NT2/D1 (cell line): ENCODE results near the gene SCD5.

ENCODE experiments used
- DNase-seq: peaks from one replicate; pipeline ENCODE4 v3.0.0-alpha.2; 2011; ENCODE audit warnings: low read depth, low spot score
- H3K27me3 ChIP-seq: 2 replicates; pipeline ENCODE4 v1.6.0; 2011; ENCODE audit warnings: mild to moderate bottlenecking; ENCODE audit not compliant: insufficient read length, insufficient read depth
- H3K36me3 ChIP-seq: 2 replicates; pipeline ENCODE4 v1.6.1; 2011; ENCODE audit warnings: mild to moderate bottlenecking, low read length, mixed read lengths; ENCODE audit not compliant: insufficient read depth, insufficient read length
- H3K4me1 ChIP-seq: 2 replicates; pipeline ENCODE4 v1.5.1; 2011; ENCODE audit not compliant: insufficient read depth, insufficient read length
- H3K4me3 ChIP-seq: 2 replicates; pipeline ENCODE4 v1.5.1; 2011; ENCODE audit warnings: low read depth; ENCODE audit not compliant: insufficient read length
- H3K9ac ChIP-seq: 2 replicates; pipeline ENCODE4 v1.6.0; 2011; ENCODE audit warnings: low read depth; ENCODE audit not compliant: insufficient read length
- H3K9me3 ChIP-seq: 2 replicates; pipeline ENCODE4 v1.5.1; 2011; ENCODE audit warnings: mild to moderate bottlenecking, low read length; ENCODE audit not compliant: insufficient read depth
- SUZ12 ChIP-seq: IDR thresholded peaks from 2 replicates; pipeline ENCODE4 v1.6.1; 2011; ENCODE audit not compliant: insufficient read length, insufficient read depth; ENCODE audit errors: extremely low read depth
- YY1 ChIP-seq: IDR thresholded peaks from 2 replicates; pipeline ENCODE4 v1.6.1; 2011; ENCODE audit not compliant: insufficient read length, insufficient read depth
- ZNF274 ChIP-seq: IDR thresholded peaks from 2 replicates; pipeline ENCODE4 v1.6.1; 2011; ENCODE audit warnings: mild to moderate bottlenecking, low read depth, low read length

The SCD5 gene

DNA sequence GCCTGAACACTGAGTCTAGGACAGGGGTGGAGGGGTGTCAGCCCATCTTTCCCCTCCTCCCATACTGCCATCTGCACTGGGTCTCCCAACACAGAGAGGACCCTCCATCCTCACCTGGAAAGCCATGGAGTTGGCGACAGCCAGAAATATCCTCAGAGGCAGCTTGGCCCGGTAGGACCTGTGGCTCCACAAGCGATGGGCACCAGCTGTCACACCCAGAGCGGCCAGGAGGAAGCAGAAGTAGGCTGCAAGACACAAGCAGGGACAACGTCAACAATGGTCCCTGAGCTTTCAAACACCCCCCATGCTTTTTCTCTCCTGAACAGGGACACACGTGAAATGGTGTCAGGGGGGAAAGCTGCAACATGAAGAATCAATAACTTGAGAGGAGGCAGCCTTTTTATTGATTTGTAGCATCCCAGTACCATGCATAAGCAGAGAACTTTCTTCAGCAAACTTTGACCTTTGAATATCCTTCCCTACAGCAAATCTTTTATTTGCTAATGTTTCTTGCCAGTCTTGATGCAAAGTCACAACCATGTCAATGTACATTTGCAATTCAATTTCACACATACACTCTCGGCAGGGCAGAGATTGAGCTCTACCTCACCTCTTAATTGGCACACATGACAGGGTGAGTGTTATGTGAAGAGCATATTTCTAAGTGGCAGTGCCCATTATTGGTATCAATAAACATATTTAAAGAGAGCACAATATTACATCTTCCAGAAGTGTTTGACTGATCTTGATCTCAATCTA is 93.2 kb downstream of the SCD5 start:
- H3K9me3 ChIP-seq, result no peaks in the 10 kb centered on the region
- no peak for DNase-seq
- peaks cover 2% of the 10 kb centered on the region for H3K4me1 ChIP-seq
- TF ChIP-seq SUZ12, result no peak
- H3K9ac ChIP-seq, result no peak overlapping the region
- no peak overlapping the region for H3K4me3 ChIP-seq
- no peaks in the 10 kb centered on the region for H3K27me3 ChIP-seq
- H3K36me3 ChIP-seq, result no peaks in the 10 kb centered on the region

DNA sequence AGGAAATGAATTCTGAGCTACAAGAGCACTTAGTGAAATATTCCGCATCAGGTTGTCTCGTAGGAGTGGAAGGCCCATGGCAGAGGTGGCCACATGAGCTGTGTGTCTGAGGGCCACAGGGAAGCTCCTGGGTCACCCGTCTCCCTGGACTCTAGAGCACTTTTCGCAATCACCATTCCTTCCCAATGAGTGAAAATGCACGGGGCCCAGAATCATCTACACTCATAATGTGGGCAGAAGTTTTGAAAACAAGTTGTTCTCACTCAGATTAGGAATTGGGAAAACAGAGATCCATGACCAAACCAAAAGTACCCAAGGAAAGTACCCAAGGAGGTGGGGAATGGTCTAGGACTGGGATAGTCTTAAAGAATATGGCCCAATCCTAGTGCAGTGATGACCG is 94.4 kb downstream of the SCD5 start:
- no peak overlapping the region for H3K9ac ChIP-seq
- DNase-seq, result no peak
- peaks cover 2% of the 10 kb centered on the region for H3K4me1 ChIP-seq
- TF ChIP-seq ZNF274 (no peak), SUZ12 (no peak), YY1 (no peak)
- H3K9me3 ChIP-seq, result no peaks in the 10 kb centered on the region
- no peaks in the 10 kb centered on the region for H3K36me3 ChIP-seq
- no peaks in the 10 kb centered on the region for H3K27me3 ChIP-seq
- no peak overlapping the region for H3K4me3 ChIP-seq

DNA sequence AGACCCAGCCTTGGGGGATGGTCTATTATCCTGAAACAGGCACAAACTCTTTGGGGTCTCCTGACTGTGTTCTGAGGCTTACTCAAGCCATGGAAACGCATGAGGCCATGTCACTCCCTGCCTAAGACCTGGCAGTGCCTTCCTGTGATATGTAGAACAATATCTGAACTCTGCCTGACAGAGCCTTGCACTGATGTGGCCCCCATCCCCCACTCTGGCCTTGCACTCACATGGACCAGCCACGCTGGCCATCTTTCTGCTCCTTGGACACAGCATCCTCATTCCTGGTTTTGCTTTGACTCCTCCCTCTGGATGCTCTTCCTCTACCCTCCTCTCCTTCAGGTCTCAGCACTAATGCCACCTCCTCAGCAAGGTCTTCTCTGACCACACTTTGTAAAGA is 100.2 kb downstream of the SCD5 start:
- Histone ChIP-seq H3K9ac (no peak overlapping the region), H3K4me1 (no peaks in the 10 kb centered on the region), H3K9me3 (no peaks in the 10 kb centered on the region), H3K36me3 (no peaks in the 10 kb centered on the region), H3K27me3 (no peaks in the 10 kb centered on the region), H3K4me3 (no peak overlapping the region)
- TF ChIP-seq YY1, result no peak
- no peak for TF ChIP-seq ZNF274
- no peak for TF ChIP-seq SUZ12
- DNase-seq, result no peak

DNA sequence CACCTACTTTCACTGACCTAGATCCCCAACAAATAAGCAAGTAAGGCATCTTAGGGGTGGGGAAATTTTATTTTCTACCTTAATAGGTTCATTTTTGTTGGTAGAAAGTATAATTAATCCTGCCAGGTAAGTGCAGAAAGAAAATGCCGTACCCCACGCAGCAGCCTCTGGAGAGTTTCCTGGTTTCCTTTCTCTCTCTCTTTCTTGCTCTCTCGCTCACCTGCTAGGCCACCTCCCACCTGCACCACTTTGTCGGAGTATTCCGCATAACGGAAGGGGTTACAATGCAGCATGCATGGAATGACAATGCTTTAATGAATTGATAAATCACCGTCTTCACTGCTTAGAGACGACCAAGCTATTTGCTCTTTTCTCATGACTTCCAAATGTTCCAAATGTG is 101.0 kb downstream of the SCD5 start:
- Histone ChIP-seq H3K36me3 (no peaks in the 10 kb centered on the region), H3K4me3 (no peak overlapping the region), H3K4me1 (no peaks in the 10 kb centered on the region)

DNA sequence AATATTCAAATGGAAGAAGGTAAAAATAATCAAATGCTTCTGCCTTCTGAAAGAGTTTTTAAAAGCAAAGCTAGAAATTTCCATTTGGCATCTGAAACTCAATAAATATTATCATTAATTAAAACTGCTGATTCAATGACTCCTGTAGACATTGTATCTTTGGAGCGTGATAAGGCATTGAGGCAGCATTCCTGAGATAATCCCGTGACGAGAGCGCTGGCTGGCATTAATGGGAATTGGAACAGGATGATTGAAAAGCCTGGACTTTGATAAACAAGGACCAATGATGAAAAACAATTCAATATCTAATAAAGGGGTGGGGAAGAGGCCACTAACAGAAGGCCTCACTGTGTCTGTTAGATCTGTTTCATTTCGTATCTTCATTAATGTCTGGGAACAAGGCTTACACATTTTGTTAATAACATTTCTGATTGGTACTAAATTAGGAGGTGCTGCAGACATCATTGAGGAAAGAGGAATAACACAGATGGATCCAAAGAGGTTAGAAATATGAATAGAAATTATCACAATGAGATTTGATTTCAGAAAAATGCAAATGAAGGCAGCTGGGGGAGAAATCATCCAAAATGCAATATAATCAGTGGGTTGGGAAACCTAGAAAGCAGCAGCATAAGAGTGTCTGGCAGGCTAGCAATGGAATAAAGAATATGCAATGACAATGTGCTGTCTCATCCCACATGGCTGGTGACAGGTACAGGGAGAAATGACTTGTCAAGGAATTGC is 102.3 kb downstream of the SCD5 start:
- no peak overlapping the region for H3K9ac ChIP-seq
- no peaks in the 10 kb centered on the region for H3K9me3 ChIP-seq
- H3K4me3 ChIP-seq, result no peak overlapping the region
- H3K36me3 ChIP-seq, result no peaks in the 10 kb centered on the region
- H3K27me3 ChIP-seq, result no peaks in the 10 kb centered on the region
- H3K4me1 ChIP-seq, result no peaks in the 10 kb centered on the region
- TF ChIP-seq ZNF274, result no peak
- no peak for TF ChIP-seq SUZ12
- TF ChIP-seq YY1, result no peak
- no peak for DNase-seq

More for the DNA sequence above, 101.0 kb downstream of the SCD5 start:
- no peaks in the 10 kb centered on the region for H3K27me3 ChIP-seq
- TF ChIP-seq YY1 (no peak), ZNF274 (no peak), SUZ12 (no peak)
- no peak overlapping the region for H3K9ac ChIP-seq
- DNase-seq, result no peak
- no peaks in the 10 kb centered on the region for H3K9me3 ChIP-seq

DNA sequence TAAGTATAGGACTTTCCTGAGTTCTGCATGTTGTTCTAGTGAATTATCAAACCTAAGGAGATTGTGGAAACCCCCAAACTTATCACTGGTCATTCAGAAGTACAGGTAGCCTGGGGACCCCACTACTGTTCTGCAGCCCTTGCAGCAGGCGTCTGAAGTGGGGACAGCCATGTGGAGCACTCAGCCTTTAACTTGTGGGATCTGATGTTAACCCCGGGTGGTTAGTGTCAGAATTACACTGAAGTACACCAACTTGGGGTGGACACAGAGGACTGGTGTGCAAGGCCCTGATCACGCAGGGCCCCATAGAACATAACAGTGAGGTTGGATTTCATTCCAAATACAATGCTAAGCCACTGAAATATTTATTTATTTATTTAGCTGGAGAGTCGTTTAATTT is 103.7 kb downstream of the SCD5 start:
- no peaks in the 10 kb centered on the region for H3K4me1 ChIP-seq
- H3K9ac ChIP-seq, result no peak overlapping the region
- no peaks in the 10 kb centered on the region for H3K9me3 ChIP-seq
- no peaks in the 10 kb centered on the region for H3K36me3 ChIP-seq
- no peak for TF ChIP-seq ZNF274
- TF ChIP-seq SUZ12, result no peak
- TF ChIP-seq YY1, result no peak
- no peak overlapping the region for H3K4me3 ChIP-seq
- DNase-seq, result no peak
- H3K27me3 ChIP-seq, result no peaks in the 10 kb centered on the region

DNA sequence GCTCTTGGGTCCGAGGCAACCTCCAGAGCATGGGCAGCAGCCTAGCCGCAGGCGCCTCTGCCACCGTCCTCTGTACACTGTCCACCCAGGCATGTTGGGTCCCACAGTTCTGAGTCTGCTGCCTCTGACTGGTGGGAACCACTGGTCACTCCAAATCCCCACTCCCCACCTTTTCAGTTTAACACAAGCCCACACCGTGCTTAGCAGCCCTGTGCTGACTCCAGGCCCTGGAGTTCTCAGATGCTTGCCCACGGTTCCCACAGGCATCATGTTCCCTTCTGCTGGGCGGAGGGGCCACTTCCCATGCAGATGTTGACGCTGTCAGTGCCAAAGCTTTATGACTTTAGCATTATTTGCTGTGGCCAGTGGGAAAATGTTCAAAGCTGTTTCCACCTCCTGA is 104.5 kb downstream of the SCD5 start:
- H3K9ac ChIP-seq, result no peak overlapping the region
- no peak for DNase-seq
- no peaks in the 10 kb centered on the region for H3K27me3 ChIP-seq
- no peaks in the 10 kb centered on the region for H3K4me1 ChIP-seq
- TF ChIP-seq ZNF274 (no peak), YY1 (no peak), SUZ12 (no peak)
- no peaks in the 10 kb centered on the region for H3K36me3 ChIP-seq
- H3K9me3 ChIP-seq, result no peaks in the 10 kb centered on the region
- H3K4me3 ChIP-seq, result no peak overlapping the region
